Muscle layer of colon (tissue), 2 donors: ENCODE measurements around the gene OR2T35.

Experiments used
- H3K27ac ChIP-seq: one replicate; pipeline ENCODE4 v1.7.0; 2013; ENCODE audit warnings: low read depth, mild to moderate bottlenecking, low read length, moderate library complexity
- H3K27me3 ChIP-seq, 2 donors: one replicate each; pipeline ENCODE4 v1.7.0; 2013; ENCODE audit warnings: low read length in 2 of 2, mild to moderate bottlenecking in 2 of 2; ENCODE audit not compliant: insufficient read depth in 2 of 2, control insufficient read depth in 1 of 2
- H3K36me3 ChIP-seq: one replicate; pipeline ENCODE4 v1.7.0; 2013; ENCODE audit warnings: mild to moderate bottlenecking, low read length; ENCODE audit not compliant: insufficient read depth
- H3K4me1 ChIP-seq: one replicate; pipeline ENCODE4 v1.7.0; 2013; ENCODE audit warnings: mild to moderate bottlenecking, low read length; ENCODE audit not compliant: insufficient read depth
- H3K4me3 ChIP-seq, 2 donors: one replicate each; pipeline ENCODE4 v1.7.0; 2013; ENCODE audit warnings: low read length in 2 of 2, low read depth in 1 of 2, mild to moderate bottlenecking in 1 of 2, moderate library complexity in 1 of 2
- H3K9ac ChIP-seq: one replicate; pipeline ENCODE4 v1.7.0; 2013; ENCODE audit warnings: low read length
- H3K9me3 ChIP-seq: one replicate; pipeline ENCODE4 v1.7.0; 2013; ENCODE audit warnings: mild to moderate bottlenecking, low read length
- donor health status: abdominal sarcoma.
- donor health status: Adenocarcinoma of cecum.

Gene OR2T35

DNA sequence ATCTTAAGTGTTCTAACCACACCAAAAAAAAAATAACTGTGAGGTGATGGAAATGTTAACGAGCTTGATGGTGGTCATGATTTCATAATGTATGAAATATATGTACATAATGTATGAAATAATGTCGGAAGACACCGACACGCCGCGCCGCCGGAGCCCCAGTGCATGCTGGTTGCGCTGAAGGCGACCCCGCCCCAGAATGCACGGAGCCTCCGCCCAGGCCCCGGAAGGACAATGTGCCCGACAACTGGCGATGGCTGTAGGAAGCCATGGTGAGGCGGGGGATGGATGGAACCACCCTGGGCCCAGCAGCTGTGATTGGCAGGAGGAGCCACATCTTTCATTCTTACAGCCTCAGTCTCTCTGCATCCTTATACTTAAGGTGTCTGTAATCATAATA lies 55.0 kb downstream of the OR2T35 start:
- Histone ChIP-seq H3K4me1 (no peaks in the 10 kb centered on the region), H3K27me3 (no peaks in the 10 kb centered on the region), H3K9ac (no peak overlapping the region), H3K4me3 (no peak overlapping the region), H3K27ac (no peak overlapping the region), H3K36me3 (no peaks in the 10 kb centered on the region), H3K9me3 (no peaks in the 10 kb centered on the region)

DNA sequence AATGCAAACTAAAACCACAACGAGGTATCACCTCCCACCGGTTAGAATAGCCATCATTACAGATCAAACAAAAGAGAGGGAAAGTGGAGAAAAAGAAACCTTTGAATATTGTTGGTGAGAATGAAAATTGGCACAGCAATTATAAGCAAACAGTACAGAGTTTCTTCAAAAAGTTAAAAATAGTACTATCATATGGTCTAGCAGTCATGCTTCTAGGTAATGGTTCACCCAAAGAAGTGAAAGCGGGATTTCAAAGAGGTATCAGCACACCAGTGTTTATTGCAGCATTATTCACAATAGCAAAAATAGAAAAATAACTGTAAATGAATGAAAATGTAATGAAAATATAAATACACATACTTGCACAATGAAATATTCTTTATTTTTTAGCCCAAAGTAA lies 55.7 kb downstream of the OR2T35 start:
- Histone ChIP-seq H3K27me3 (no peaks in the 10 kb centered on the region), H3K9ac (no peak overlapping the region), H3K4me3 (no peak overlapping the region), H3K27ac (no peak overlapping the region), H3K9me3 (no peaks in the 10 kb centered on the region), H3K36me3 (no peaks in the 10 kb centered on the region), H3K4me1 (no peaks in the 10 kb centered on the region)
